AG09319 (cell line): ENCODE measurements around the gene CEP112.

Source experiments
- DNase-seq: peaks from one replicate; pipeline ENCODE4 v3.0.0-alpha.2; 2010; ENCODE audit warnings: low read depth; ENCODE audit errors: extremely low read depth
- TF ChIP-seq, protein P1 (sequence below): IDR thresholded peaks from 2 replicates; pipeline ENCODE4 v1.5.1; 2011; ENCODE audit warnings: low read depth, mild to moderate bottlenecking, inconsistent platforms, low read length, moderate library complexity

The CEP112 gene

DNA sequence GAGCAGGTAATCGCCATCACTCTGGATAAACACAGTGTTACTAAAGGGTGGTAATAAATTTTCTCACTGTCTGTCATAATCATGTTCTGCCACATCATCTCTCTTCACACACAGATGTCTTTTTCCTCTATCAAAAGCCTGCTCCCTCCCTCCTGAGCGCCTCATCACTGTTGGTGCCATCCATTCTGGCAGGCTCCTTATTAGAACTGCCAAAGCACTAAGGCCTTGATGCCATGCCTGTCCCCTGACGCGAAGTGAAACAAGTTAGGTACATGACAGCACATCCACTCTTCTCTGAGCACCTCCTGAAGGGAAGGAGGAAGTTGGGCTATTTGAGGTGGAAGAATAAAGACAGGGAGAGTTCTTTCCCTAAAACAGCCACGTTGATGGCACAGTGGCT, 592.3 kb downstream of the CEP112 start:
- TF ChIP-seq, protein P1, sequence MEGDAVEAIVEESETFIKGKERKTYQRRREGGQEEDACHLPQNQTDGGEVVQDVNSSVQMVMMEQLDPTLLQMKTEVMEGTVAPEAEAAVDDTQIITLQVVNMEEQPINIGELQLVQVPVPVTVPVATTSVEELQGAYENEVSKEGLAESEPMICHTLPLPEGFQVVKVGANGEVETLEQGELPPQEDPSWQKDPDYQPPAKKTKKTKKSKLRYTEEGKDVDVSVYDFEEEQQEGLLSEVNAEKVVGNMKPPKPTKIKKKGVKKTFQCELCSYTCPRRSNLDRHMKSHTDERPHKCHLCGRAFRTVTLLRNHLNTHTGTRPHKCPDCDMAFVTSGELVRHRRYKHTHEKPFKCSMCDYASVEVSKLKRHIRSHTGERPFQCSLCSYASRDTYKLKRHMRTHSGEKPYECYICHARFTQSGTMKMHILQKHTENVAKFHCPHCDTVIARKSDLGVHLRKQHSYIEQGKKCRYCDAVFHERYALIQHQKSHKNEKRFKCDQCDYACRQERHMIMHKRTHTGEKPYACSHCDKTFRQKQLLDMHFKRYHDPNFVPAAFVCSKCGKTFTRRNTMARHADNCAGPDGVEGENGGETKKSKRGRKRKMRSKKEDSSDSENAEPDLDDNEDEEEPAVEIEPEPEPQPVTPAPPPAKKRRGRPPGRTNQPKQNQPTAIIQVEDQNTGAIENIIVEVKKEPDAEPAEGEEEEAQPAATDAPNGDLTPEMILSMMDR, result no peak

DNA sequence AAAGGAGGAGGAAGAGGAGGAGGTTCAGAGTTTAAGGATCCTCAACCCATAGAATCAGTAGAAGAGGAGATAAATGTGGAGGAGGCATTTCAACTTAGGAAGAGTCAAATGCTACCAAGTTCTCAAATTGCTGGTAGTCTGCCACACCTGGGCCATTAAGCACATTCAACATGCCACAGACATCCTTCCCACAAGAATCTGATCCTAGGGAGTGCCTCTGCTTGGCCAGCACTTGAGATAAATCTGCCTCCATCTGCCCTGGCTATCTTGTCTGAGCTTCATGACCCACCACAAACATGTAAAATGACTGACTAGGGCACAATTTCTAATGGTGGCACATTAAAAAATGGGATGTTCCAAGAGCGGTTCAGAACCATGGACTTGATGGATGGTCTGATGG, 593.2 kb downstream of the CEP112 start:
- no peak for DNase-seq
- TF ChIP-seq, protein P1, result no peak

More for the DNA sequence above, 592.3 kb downstream of the CEP112 start:
- DNase-seq, result no peak

DNA sequence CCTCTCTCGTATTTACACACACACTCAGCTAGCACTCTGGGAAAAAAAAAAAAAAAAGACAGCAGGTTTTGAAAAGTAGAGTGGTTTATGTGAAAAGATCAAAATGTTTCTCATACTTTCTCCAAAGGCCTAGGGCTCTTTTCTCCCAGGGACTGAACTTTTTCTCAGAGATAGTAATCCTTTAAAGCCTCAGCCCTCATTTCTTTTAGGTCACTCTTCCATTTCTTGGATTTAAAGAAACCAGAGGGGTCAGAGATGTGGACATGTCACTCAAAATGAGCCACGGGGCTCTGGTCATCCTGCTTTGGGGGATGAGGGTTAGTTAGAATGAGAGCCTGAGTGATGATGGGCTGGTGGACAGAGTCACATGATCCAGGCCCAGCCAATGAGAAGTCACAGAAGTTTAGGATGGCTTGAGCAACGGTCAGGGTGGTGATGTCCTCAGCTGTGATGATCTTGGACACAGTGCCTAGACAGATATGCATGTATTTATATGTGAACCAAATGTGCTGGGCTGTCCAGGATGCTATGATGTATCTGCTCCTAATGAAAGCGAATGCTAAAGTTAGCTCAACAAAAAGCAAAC, 596.8 kb downstream of the CEP112 start:
- DNase-seq, result no peak
- TF ChIP-seq, protein P1, result no peak

DNA sequence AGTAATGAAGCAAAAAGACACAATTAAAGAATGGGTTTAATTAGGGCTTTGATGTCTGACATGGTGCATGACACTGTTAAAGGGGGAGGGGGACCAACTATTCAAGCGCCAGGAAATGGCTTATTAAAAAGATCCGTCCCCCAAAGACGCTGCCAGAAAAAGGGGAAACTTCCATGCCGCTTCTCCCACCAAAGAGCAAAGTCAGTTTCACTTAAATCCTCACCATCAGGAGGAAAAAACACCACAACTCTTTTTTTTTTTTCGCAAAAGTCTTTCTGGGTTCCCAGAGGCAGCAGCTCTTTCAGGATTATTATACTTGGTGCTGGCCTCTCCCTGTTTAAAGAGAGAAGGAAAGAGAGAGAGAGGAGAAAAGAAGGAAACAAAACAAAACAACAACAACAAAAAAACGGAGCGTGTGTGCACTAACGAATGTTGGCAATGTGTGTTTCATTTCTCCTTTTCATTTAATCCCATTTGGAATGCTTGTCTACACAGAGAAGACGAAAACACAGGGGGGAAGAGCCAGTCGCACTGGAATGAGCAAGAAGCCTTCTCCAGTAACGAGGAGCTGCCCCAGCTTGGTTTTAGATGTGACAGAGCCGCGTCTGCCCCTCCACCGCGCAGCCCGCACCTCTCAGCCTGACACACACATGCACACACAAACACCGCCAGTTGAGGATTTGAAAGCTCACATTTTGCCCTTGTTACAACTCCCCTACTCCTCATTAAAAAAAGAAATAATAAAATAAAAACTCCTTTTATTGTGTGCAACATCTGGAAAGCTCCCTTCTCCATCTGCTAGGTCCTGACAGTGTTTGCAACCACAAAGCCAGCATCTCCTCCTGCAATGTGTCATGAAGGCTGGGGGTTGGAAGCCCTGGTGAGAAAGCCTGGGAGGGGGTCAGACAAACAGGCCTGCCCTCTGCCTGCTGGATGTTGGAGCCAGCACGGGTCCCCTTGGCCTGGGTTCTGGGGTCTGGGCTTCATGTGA, 597.8 kb downstream of the CEP112 start:
- TF ChIP-seq, protein P1, result no peak
- DNase-seq, result no peak

DNA sequence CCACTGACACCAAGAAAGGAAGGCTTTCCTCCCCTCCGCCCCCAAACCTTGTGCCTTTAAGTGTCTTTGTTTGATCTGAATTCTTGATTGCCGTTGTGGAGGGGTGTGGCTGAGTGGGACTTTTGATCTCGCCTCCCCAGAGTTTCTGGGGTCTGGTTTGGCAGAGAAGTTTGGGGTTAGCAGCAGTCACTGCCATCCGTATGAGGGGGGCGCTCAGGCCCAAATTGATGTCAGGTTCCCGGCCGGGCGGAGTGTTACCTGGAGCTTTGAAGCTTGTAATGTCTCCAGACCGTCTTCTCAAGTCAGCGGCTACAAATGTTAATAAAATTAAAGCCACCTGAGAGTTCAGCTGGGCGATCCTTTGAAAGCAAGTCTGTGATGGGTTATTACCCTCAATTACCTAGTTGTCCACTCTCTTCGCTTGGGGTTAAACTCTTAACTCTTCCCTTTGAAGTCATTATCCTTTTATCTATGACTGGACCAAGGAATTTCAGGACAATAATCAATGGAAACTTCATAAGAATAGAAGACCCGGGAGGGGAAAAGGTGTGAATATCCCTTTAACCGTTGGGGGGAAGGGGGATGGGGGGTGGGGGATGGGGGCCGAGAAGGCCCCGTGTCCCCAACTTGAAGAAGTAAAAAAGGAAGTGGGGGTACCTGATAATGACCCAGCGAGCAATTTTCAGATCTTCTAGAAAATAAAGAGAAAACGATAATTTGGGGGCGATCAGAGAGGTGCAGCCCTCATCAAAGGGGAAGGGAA, 598.7 kb downstream of the CEP112 start:
- no peak for DNase-seq
- TF ChIP-seq, protein P1, result no peak

DNA sequence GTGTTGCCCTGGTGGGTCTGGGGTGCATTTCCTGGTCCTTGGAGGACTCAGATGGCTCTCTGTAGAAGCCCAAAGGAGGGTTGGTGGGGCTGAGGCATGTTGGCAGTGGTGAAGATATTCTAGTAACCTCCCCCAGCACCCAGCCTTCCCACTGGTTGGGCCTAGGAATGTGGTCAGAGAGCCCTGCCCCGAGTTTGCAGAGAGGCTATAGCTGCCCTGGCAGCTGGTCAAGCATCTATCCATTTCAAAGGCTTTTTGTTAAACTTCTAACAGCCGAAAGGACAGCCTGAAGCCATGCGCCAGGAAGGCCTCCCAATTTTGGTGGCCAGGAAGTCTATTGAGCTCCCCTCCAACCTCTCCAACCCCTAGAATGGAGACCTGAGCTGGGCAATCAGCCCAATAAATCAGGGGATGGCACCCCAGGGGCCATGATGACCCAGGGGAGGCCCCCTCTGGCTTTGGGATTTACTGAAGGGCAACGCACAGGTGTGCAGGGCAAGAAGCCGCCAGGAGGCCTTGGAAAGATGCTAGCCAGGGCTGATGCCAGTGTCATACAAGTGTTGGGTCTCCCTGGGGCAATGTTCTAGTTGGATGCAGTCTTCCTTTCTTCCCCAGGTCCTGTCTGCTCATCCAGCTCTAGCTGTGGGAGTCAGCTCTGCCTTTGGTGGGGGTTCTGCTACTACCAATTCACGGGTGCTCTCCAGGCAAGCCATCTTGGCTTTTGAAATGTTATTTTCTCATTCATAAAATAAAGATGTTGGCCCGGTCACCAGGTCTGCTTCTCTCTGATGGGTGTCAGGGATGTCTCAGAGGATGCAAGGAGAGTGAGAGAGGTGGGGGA, 599.6 kb downstream of the CEP112 start:
- TF ChIP-seq, protein P1, result no peak
- no peak for DNase-seq
